GM12892 (cell line): ENCODE measurements around the gene NOC2L.

Source experiments
- POLR2A ChIP-seq: IDR thresholded peaks from 2 replicates; pipeline ENCODE4 v1.6.1; 2011; ENCODE audit warnings: low read depth, low read length, control low read depth
- POLR2AphosphoS5 ChIP-seq: IDR thresholded peaks from 2 replicates; pipeline ENCODE4 v1.6.1; 2011; ENCODE audit warnings: low read depth, low read length, control low read depth
- TAF1 ChIP-seq: IDR thresholded peaks from 2 replicates; pipeline ENCODE4 v1.6.1; 2011; ENCODE audit warnings: low read depth, mild to moderate bottlenecking, control low read depth, low read length, borderline replicate concordance

DNA sequence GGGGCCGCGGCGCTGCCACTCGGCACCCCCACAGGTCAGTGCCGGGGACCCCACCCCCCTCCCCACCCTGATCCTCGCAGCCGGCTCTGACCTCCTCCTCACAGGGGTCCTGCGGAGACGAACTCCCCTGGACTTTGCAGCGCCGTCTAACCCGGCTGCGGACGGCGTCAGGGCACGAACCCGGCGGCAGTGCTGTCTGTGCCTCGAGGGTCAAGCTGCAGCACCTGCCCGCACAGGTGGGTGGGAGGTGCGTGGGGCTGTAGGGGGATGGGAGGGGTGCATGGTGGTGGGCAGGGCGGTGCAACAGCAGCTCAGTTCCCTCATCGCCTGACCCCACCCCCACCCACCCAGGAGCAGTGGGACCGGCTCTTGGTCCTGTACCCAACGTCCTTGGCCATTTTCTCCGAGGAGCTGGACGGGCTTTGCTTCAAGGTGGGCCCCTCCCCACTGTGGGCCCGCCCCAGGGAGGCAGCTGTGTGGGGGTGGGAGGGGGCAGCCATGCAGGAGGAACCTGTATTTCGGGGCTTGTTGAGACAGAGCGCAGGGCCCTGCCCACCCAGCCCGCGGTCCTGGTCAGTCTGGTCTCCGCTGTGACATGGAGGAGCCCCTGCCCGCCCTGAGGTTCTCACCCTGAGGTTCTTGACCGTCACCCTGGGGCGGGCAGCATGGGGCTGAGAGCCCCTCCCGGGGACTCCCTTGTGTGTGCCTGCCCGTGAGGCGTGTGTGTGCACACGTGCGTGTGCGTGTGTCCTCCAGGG is 12.1 kb upstream of the NOC2L start:
- TF ChIP-seq POLR2A (no peak), POLR2AphosphoS5 (no peak), TAF1 (no peak)
